Heart right ventricle (tissue), 16 donors: ENCODE results near the gene GIMD1. TPM values are rescaled to one million over a fixed set of nuclear protein-coding genes. Genes with fewer than 3 reads are reported as not detected.
A peak's percentile ranks its signal among the peaks of the same experiment; 100 is the strongest.

Experiments used
- ATAC-seq, 8 donors: fragments of 200-7000 bp; cut with Tn5 transposase; one replicate each; pipeline ENCODE4 v1.9.1; 2020; ENCODE audit warnings: mild to moderate bottlenecking in 8 of 8, moderate library complexity in 8 of 8, moderate number of reproducible peaks in 1 of 8
- DNase-seq, 2 donors: peaks; one replicate each; pipeline ENCODE4 v3.0.0-alpha.2; 2020
- H3K27ac ChIP-seq, 10 donors: fragments of 200-600 bp; sonication (generic) in 2 of 10; one replicate each; pipeline versions ENCODE4 v1.5.0 to v1.8.0; 2020 to 2022; ENCODE audit warnings: mild to moderate bottlenecking in 3 of 10
- H3K27me3 ChIP-seq, 7 donors: fragments of 200-600 bp; one replicate each; pipeline ENCODE4 v1.8.0; 2021 to 2022; ENCODE audit warnings: mild to moderate bottlenecking in 2 of 7
- H3K36me3 ChIP-seq, 9 donors: fragments of 200-600 bp; sonication (generic) in 1 of 9; one replicate each; pipeline versions ENCODE4 v1.5.0 to v1.8.0; 2020 to 2022; ENCODE audit warnings: mild to moderate bottlenecking in 2 of 9
- H3K4me1 ChIP-seq, 9 donors: fragments of 200-600 bp; sonication (generic) in 1 of 9; one replicate each; pipeline versions ENCODE4 v1.5.0 to v1.8.0; 2020 to 2022; ENCODE audit warnings: mild to moderate bottlenecking in 4 of 9
- H3K4me3 ChIP-seq, 10 donors: fragments of 200-600 bp; sonication (generic) in 2 of 10; one replicate each; pipeline versions ENCODE4 v1.5.0 to v1.8.0; 2020 to 2022; ENCODE audit warnings: mild to moderate bottlenecking in 7 of 10, moderate library complexity in 2 of 10
- H3K9me3 ChIP-seq, 11 donors: fragments of 200-600 bp in 10 of 11; sonication (generic) in 2 of 11; one replicate each; pipeline versions ENCODE4 v1.5.0 to v1.8.0; 2013 to 2022; ENCODE audit warnings: mild to moderate bottlenecking in 2 of 11, control low read depth in 1 of 11, moderate library complexity in 1 of 11
- CTCF ChIP-seq, 9 donors: fragments of 200-600 bp; sonication (generic) in 2 of 9; IDR thresholded peaks; one replicate each; pipeline versions ENCODE4 v1.5.0 to v1.8.0; 2021 to 2022; ENCODE audit warnings: antibody characterized with exemption in 9 of 9, mild to moderate bottlenecking in 5 of 9, moderate library complexity in 1 of 9
- WGBS, 2 donors: extraction: QIAGEN DNeasy Blood & Tissue Kit; methylation state at CpG; one replicate each; pipeline ENCODE4 v1.1.7; 2013; ENCODE audit warnings: inconsistent platforms in 1 of 2; 5-methylcytosine and 5-hydroxymethylcytosine counted together
- intact Hi-C, 10 donors: fragments of 100-400 bp; cut with DNase I; formaldehyde crosslinking; loops; one replicate each; pipeline versions ENCODE4 v1.11.1 to v1.14.2; 2022
- polyA plus RNA-seq, 2 donors: library from polyadenylated mRNA; stranded (reverse); fragments of 200-250 nt; gene quantifications; one replicate each; pipeline ENCODE4 v1.2.3, GENCODE V29; 2013
- total RNA-seq, 10 donors: library from RNA; stranded (reverse); fragmentation: NEBNext Ultra II Directional in 3 of 10; extraction: Animal tissue kit (Norgen Biotek cat#: 25700) in 3 of 10; gene quantifications; one replicate each; pipeline versions ENCODE4 v1.2.1 to v1.2.4, GENCODE V29; 2021 to 2023
- donor health status: Arrhythmogenic right ventricular cardiomyopathy.
- donor health status: ischemic (EF 13 %, LVEDD 7.1; RV severe dilation, severe dysfunction).
- donor health status: healthy with polysubstance abuse.
- donor health status: DM: no; HTN: yes; CAD: no.
- donor health status: DM: no; HTN: no; CAD: no.
- donor health status: ischemic (EF 25% LVEDD 6.9; RV normal size, moderate dysfunction).
- donor health status: ischemic (EF 25% LVEDD 5.7; RV mildly dilated, moderate dysfunction).
- donor health status: healthy.
- donor health status: DM: yes; HTN: yes; CAD: no.
- donor health status: Ischemic cardiomyopathy.
- donor health status: ischemic (EF 35%, LVEDD 5.7; RV mildly dilated, moderate dysfunction).
- donor health status: nonischemic (EF 11% LVEDD 7.7; RV severe dilation, severe dysfunction).
- donor health status: DM: yes; HTN: yes; CAD: no.
- donor health status: PGD.
- donor health status: ischemic (EF 29% LVEDD 5.4; RV normal size, mild dysfunction).
- donor health status: nonischemic (EF 23%, LVEDD 6.1; RV moderate dilation, normal function).

Gene GIMD1
- total and polyA plus RNA-seq, 12 donors, result not detected

GRCh38 chr4:106369456-106370060, 980 bp upstream of the GIMD1 start:
- no peaks in the 10 kb centered on the region for H3K9me3 ChIP-seq
- peak in 8 of 9 donors; percentile 46 to 79 (median 60) for TF ChIP-seq CTCF (IDR thresholded peaks at IDR 0.05)
- no peak overlapping the region for H3K27ac ChIP-seq
- intact Hi-C loops, result loop anchor here in 8 of 10 donors (1.0 to 10.0 kb wide), 4 partner anchors 52 to 1365 kb away; partner anchors contain the start of genes AIMP1 (in 1 of the 8) and TBCK (in 1 of the 8)
- peaks cover 2 to 30% (median 15%) of the 10 kb centered on the region in 9 donors for H3K4me1 ChIP-seq
- no peak overlapping the region for H3K4me3 ChIP-seq
- DNase-seq (peak in 1 of 2 donors; percentile 11), ATAC-seq (no peak)
- peaks cover 0 to 22% (median 0%) of the 10 kb centered on the region in 7 donors for H3K27me3 ChIP-seq
- 28 to 30% methylated on average over 6 of the region's 6 CpGs for WGBS, 2 donors
- no peaks in the 10 kb centered on the region for H3K36me3 ChIP-seq

- Histone ChIP-seq H3K9me3 (no peaks in the 10 kb centered on the region), H3K36me3 (no peaks in the 10 kb centered on the region), H3K4me1 (peaks cover 2 to 30% (median 15%) of the 10 kb centered on the region in 9 donors), H3K27me3 (peaks cover 0 to 7% (median 0%) of the 10 kb centered on the region in 7 donors), H3K4me3 (no peak overlapping the region), H3K27ac (no peak overlapping the region)
- ATAC-seq (no peak), DNase-seq (no peak)
- WGBS, 2 donors, result 92 to 93% methylated on average over 5 of the region's 5 CpGs
- no peak for TF ChIP-seq CTCF (IDR thresholded peaks at IDR 0.05)
- intact Hi-C loops, result loop anchor here in 6 of 10 donors (5.0 to 10.0 kb wide), 3 partner anchors 50 to 1368 kb away; partner anchors contain the start of genes AIMP1 (in 1 of the 6) and TBCK (in 1 of the 6)
These were observed 1.5 kb downstream of the GIMD1 start for GRCh38 chr4:106367072-106367471.

- intact Hi-C loops, result loop anchor here in 6 of 10 donors (5.0 to 10.0 kb wide), 3 partner anchors 49 to 1369 kb away; partner anchors contain the start of genes AIMP1 (in 1 of the 6) and TBCK (in 1 of the 6)
- no peak for TF ChIP-seq CTCF (IDR thresholded peaks at IDR 0.05)
These were observed 2.6 kb downstream of the GIMD1 start for GRCh38 chr4:106366026-106366425.

GRCh38 chr4:106365613-106366012, 3.0 kb downstream of the GIMD1 start:
- 59 to 71% methylated on average over 1 of the region's 1 CpG for WGBS, 2 donors
- intact Hi-C loops, result loop anchor here in 6 of 10 donors (5.0 to 10.0 kb wide), 3 partner anchors 48 to 1369 kb away; partner anchors contain the start of genes AIMP1 (in 1 of the 6) and TBCK (in 1 of the 6)
- ATAC-seq (peak; percentile 76 to 98 (median 95)), DNase-seq (no peak)
- H3K4me1 ChIP-seq, result peaks cover 2 to 30% (median 15%) of the 10 kb centered on the region in 9 donors
- no peaks in the 10 kb centered on the region for H3K9me3 ChIP-seq
- no peaks in the 10 kb centered on the region for H3K36me3 ChIP-seq
- H3K27ac ChIP-seq, result peak overlapping the region in 3 of 10 donors; percentile 11 to 37 (median 37)
- H3K27me3 ChIP-seq, result peaks cover 0 to 7% (median 0%) of the 10 kb centered on the region in 7 donors
- no peak for TF ChIP-seq CTCF (IDR thresholded peaks at IDR 0.05)
- no peak overlapping the region for H3K4me3 ChIP-seq

More at GRCh38 chr4:106366026-106366425, 2.6 kb downstream of the GIMD1 start:
- H3K36me3 ChIP-seq, result no peaks in the 10 kb centered on the region
- no peak overlapping the region for H3K4me3 ChIP-seq
- no peak for ATAC-seq
- H3K9me3 ChIP-seq, result no peaks in the 10 kb centered on the region
- peaks cover 0 to 7% (median 0%) of the 10 kb centered on the region in 7 donors for H3K27me3 ChIP-seq
- peaks cover 2 to 30% (median 15%) of the 10 kb centered on the region in 9 donors for H3K4me1 ChIP-seq
- peak overlapping the region in 2 of 10 donors; percentile 11 to 37 for H3K27ac ChIP-seq
- no peak for DNase-seq
